PFSK-1 (cell line): ENCODE measurements around the gene DNAJC18.

ENCODE experiments used
- FOXP2 ChIP-seq: optimal IDR thresholded peaks from 2 replicates; pipeline ENCODE3; 2011; ENCODE audit warnings: borderline replicate concordance, control low read depth, inconsistent platforms; ENCODE audit not compliant: insufficient read depth; ENCODE audit errors: extremely low read length, extremely low read depth
- POLR2AphosphoS5 ChIP-seq: IDR thresholded peaks from 2 replicates; pipeline ENCODE4 v1.6.1; 2012; ENCODE audit warnings: low read depth, mild to moderate bottlenecking, control low read depth, low read length, moderate library complexity
- REST ChIP-seq, 2 experiments: IDR thresholded peaks; 2 replicates each; pipeline versions ENCODE4 v1.6.1 to v1.8.0; 2011 to 2012; ENCODE audit warnings: low read depth in 2 of 2, low read length in 2 of 2, control low read depth in 1 of 2, inconsistent platforms in 1 of 2, mild to moderate bottlenecking in 1 of 2, moderate library complexity in 1 of 2; ENCODE audit not compliant: insufficient read depth in 1 of 2
- SIN3A ChIP-seq: IDR thresholded peaks from 2 replicates; pipeline ENCODE4 v1.6.1; 2012; ENCODE audit warnings: mild to moderate bottlenecking, low read length, moderate library complexity, borderline replicate concordance; ENCODE audit not compliant: insufficient read depth
- TAF1 ChIP-seq: IDR thresholded peaks from 2 replicates; pipeline ENCODE4 v1.6.1; 2012; ENCODE audit warnings: low read length, control low read depth, borderline replicate concordance; ENCODE audit not compliant: insufficient read depth

Gene DNAJC18

GRCh38 chr5:139431706-139432105, 7.6 kb downstream of the DNAJC18 start:
- TF ChIP-seq REST (IDR thresholded peaks at IDR 0.05; ENCODE audit: insufficient read depth in 1 of 2, low read depth in 2 of 2, low read length in 2 of 2) = no peak
- no peak for TF ChIP-seq SIN3A
- TF ChIP-seq FOXP2 = no peak
- TF ChIP-seq TAF1 = no peak
- no peak for TF ChIP-seq POLR2AphosphoS5

- TF ChIP-seq SIN3A (no peak), POLR2AphosphoS5 (no peak)
Observed at GRCh38 chr5:139430015-139430414, 9.3 kb downstream of the DNAJC18 start.

- TF ChIP-seq POLR2AphosphoS5 (no peak), TAF1 (no peak), REST (IDR thresholded peaks at IDR 0.05; ENCODE audit: insufficient read depth in 1 of 2, low read depth in 2 of 2, low read length in 2 of 2) (no peak), FOXP2 (no peak), SIN3A (no peak)
Observed at GRCh38 chr5:139426203-139426885, 13.0 kb downstream of the DNAJC18 start.

GRCh38 chr5:139425497-139425896, 13.8 kb downstream of the DNAJC18 start:
- no peak for TF ChIP-seq FOXP2
- TF ChIP-seq TAF1 = no peak
- no peak for TF ChIP-seq SIN3A
- no peak for TF ChIP-seq REST (IDR thresholded peaks at IDR 0.05; ENCODE audit: insufficient read depth in 1 of 2, low read depth in 2 of 2, low read length in 2 of 2)
- no peak for TF ChIP-seq POLR2AphosphoS5

GRCh38 chr5:139422307-139422893, 16.9 kb downstream of the DNAJC18 start:
- TF ChIP-seq POLR2AphosphoS5 = no peak
- TF ChIP-seq SIN3A = 0 out of 2 replicates have a peak, but pooled peaks have one; percentile 22
